DOHH2 (cell line): Measurements from ENCODE around the gene TENT4A.

Experiments
- CTCF ChIP-seq: fragments of 200-600 bp; sonication (generic); IDR thresholded peaks from one replicate; pipeline ENCODE4 v1.5.1; 2014; ENCODE audit warnings: antibody characterized with exemption, mild to moderate bottlenecking, low read depth, low read length; ENCODE audit not compliant: poor library complexity, severe bottlenecking
- EZH2phosphoT487 ChIP-seq: fragments of 200-600 bp; sonication (generic); IDR thresholded peaks from 2 replicates; pipeline ENCODE4 v1.6.1; 2017; ENCODE audit warnings: borderline replicate concordance, mild to moderate bottlenecking, antibody characterized with exemption, low read length, moderate library complexity, mixed read lengths

GRCh38 chr5:6752782-6753181 is 39.5 kb downstream of the TENT4A start:
- TF ChIP-seq EZH2phosphoT487 (no peak), CTCF (no peak)
